GM12891 (cell line): ENCODE measurements around the gene STARD8.

Source experiments
- POLR2A ChIP-seq: IDR thresholded peaks from 2 replicates; pipeline ENCODE4 v1.6.1; 2011; ENCODE audit warnings: low read depth, low read length, control low read depth
- POLR2AphosphoS5 ChIP-seq: IDR thresholded peaks from 2 replicates; pipeline ENCODE4 v1.6.1; 2011; ENCODE audit warnings: low read depth, low read length, control low read depth
- SPI1 ChIP-seq: IDR thresholded peaks from 2 replicates; pipeline ENCODE4 v1.6.1; 2011; ENCODE audit warnings: low read depth, low read length, control low read depth
- TAF1 ChIP-seq: IDR thresholded peaks from 2 replicates; pipeline ENCODE4 v1.6.1; 2011; ENCODE audit warnings: low read depth, low read length, control low read depth

- no peak for TF ChIP-seq POLR2A
- no peak for TF ChIP-seq POLR2AphosphoS5
- TF ChIP-seq SPI1 = no peak
- TF ChIP-seq TAF1 = no peak
Observed at GRCh38 chrX:68647156-68647957, at the start of gene STARD8.
